HepG2 (cell line): ENCODE measurements around the gene PTPA. TPM values are rescaled to one million over a fixed set of nuclear protein-coding genes. Genes with fewer than 3 reads are reported as not detected.

Experiments used
- ATRX ChIP-seq: sonication (generic); formaldehyde crosslinking; IDR thresholded peaks from 2 replicates; pipeline ENCODE4 v1.4.0; 2020; ENCODE audit warnings: missing genetic modification reagents, borderline replicate concordance
- CEBPB ChIP-seq: IDR thresholded peaks from 2 replicates; pipeline ENCODE4 v1.6.1; 2011; ENCODE audit warnings: low read depth, low read length, improper control_type of control experiment, borderline replicate concordance
- FOXA1 ChIP-seq, 2 experiments: fragments of 450-650 bp in 1 of 2; sonication (generic) in 1 of 2; formaldehyde crosslinking in 1 of 2; IDR thresholded peaks; 2 replicates each; pipeline versions ENCODE4 v1.4.0 to v1.6.1; 2016 to 2020; ENCODE audit warnings: missing genetic modification reagents in 1 of 2
- KLF11 ChIP-seq: IDR thresholded peaks from 2 replicates; pipeline ENCODE4 v1.6.1; 2016; ENCODE audit warnings: missing compliant biosample characterization
- MED1 ChIP-seq: sonication (generic); formaldehyde crosslinking; IDR thresholded peaks from 2 replicates; pipeline ENCODE4 v1.4.0; 2020; ENCODE audit warnings: missing genetic modification reagents
- MIER2 ChIP-seq: IDR thresholded peaks from 2 replicates; pipeline ENCODE4 v1.6.1; 2016; ENCODE audit warnings: missing biosample characterization, missing genetic modification reagents
- SYNCRIP ChIP-seq: fragments of 200-400 bp; formaldehyde crosslinking; IDR thresholded peaks from 2 replicates; pipeline ENCODE4 v1.6.1; 2018; ENCODE audit warnings: mild to moderate bottlenecking, low read depth, low read length; ENCODE audit not compliant: insufficient read depth
- TMF1 ChIP-seq: sonication (generic); formaldehyde crosslinking; IDR thresholded peaks from 2 replicates; pipeline ENCODE4 v1.8.1; 2022; ENCODE audit warnings: low read depth, missing genetic modification reagents
- TOPORS ChIP-seq: sonication (generic); formaldehyde crosslinking; IDR thresholded peaks from 2 replicates; pipeline ENCODE4 v1.8.0; 2023; ENCODE audit warnings: mild to moderate bottlenecking, missing genetic modification reagents
- ZBTB43 ChIP-seq: sonication (generic); formaldehyde crosslinking; conservative IDR thresholded peaks from 2 replicates; pipeline ENCODE4 v1.4.0; 2020; ENCODE audit warnings: missing genetic modification reagents
- ZNF263 ChIP-seq: sonication (generic); formaldehyde crosslinking; IDR thresholded peaks from 2 replicates; pipeline ENCODE4 v1.4.0; 2020; ENCODE audit warnings: missing genetic modification reagents
- ZNF572 ChIP-seq: sonication (generic); formaldehyde crosslinking; IDR thresholded peaks from 2 replicates; pipeline ENCODE4 v1.5.1; 2020; ENCODE audit warnings: mild to moderate bottlenecking, missing genetic modification reagents
- ZNF768 ChIP-seq: sonication (generic); formaldehyde crosslinking; IDR thresholded peaks from 2 replicates; pipeline ENCODE4 v1.4.0; 2020; ENCODE audit warnings: missing genetic modification reagents
- polyA plus RNA-seq, 8 experiments: library from polyadenylated mRNA; depleted of rRNA in 3 of 8; stranded (reverse) in 7 of 8; unstranded in 1 of 8; fragments of >200 nt; fragmentation: Illumina TruSeq in 4 of 8; extraction: Trizol in 4 of 8; gene quantifications; 2 replicates each; pipeline versions ENCODE4 v1.2.1 to v1.2.3, GENCODE V29; 2011 to 2016; ENCODE audit warnings: low read depth in 4 of 8, missing spikeins in 1 of 8, mixed read lengths in 1 of 8; ENCODE audit not compliant: insufficient read depth in 1 of 8
- total RNA-seq, 5 experiments: library from RNA; depleted of rRNA; stranded (reverse); fragments of >200 nt; fragmentation: Illumina TruSeq; extraction: Trizol; gene quantifications; 2 replicates each; pipeline ENCODE4 v1.2.3, GENCODE V29; 2016; ENCODE audit warnings: low read depth in 1 of 5
- TF ChIP-seq, protein P1 (sequence below): sonication (generic); formaldehyde crosslinking; IDR thresholded peaks from 2 replicates; pipeline ENCODE4 v1.4.0; 2020; ENCODE audit warnings: missing genetic modification reagents
- TF ChIP-seq, protein P2 (sequence below): IDR thresholded peaks from 2 replicates; pipeline ENCODE4 v1.6.1; 2016
- TF ChIP-seq, protein P3 (sequence below): sonication (generic); formaldehyde crosslinking; IDR thresholded peaks from 2 replicates; pipeline ENCODE4 v1.5.0; 2020; ENCODE audit warnings: missing genetic modification reagents
- TF ChIP-seq, protein P4 (sequence below): sonication (generic); formaldehyde crosslinking; IDR thresholded peaks from 2 replicates; pipeline ENCODE4 v1.4.0; 2020; ENCODE audit warnings: mild to moderate bottlenecking, missing genetic modification reagents

Gene PTPA
- total and polyA plus RNA-seq, 2 of the 13 experiments (the other 11 are each of a cell fraction or from before 2014, with no cell fraction given) = 79.3 to 105 TPM

- TF ChIP-seq, protein P1, sequence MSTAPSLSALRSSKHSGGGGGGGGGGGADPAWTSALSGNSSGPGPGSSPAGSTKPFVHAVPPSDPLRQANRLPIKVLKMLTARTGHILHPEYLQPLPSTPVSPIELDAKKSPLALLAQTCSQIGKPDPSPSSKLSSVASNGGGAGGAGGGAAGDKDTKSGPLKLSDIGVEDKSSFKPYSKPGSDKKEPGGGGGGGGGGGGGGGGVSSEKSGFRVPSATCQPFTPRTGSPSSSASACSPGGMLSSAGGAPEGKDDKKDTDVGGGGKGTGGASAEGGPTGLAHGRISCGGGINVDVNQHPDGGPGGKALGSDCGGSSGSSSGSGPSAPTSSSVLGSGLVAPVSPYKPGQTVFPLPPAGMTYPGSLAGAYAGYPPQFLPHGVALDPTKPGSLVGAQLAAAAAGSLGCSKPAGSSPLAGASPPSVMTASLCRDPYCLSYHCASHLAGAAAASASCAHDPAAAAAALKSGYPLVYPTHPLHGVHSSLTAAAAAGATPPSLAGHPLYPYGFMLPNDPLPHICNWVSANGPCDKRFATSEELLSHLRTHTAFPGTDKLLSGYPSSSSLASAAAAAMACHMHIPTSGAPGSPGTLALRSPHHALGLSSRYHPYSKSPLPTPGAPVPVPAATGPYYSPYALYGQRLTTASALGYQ (CRISPR knock-in tag) = peak; percentile 57; the same call in 1 of the 2 replicates
- 0 out of 2 replicates have a peak, but pooled peaks have one; percentile 57 for TF ChIP-seq KLF11
- peak; percentile 60 for TF ChIP-seq MED1 (CRISPR knock-in tag)
- TF ChIP-seq, protein P2, sequence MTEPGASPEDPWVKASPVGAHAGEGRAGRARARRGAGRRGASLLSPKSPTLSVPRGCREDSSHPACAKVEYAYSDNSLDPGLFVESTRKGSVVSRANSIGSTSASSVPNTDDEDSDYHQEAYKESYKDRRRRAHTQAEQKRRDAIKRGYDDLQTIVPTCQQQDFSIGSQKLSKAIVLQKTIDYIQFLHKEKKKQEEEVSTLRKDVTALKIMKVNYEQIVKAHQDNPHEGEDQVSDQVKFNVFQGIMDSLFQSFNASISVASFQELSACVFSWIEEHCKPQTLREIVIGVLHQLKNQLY (CRISPR knock-in tag) = no peak
- no peak; the same call in none of the 2 replicates for TF ChIP-seq ZNF263 (CRISPR knock-in tag)
- peak; percentile 75; the same call in 1 of the 2 replicates for TF ChIP-seq TOPORS (CRISPR knock-in tag)
- no peak for TF ChIP-seq CEBPB
- TF ChIP-seq ZNF572 = no peak
- TF ChIP-seq ZBTB43 = no peak
- TF ChIP-seq ATRX (CRISPR knock-in tag) = no peak
- TF ChIP-seq FOXA1 (IDR thresholded peaks at IDR 0.05) = no peak
- no peak for TF ChIP-seq FOXA1 (CRISPR knock-in tag; IDR thresholded peaks at IDR 0.05)
- TF ChIP-seq ZNF768 = no peak; the same call in 1 of the 2 replicates
- TF ChIP-seq, protein P3, sequence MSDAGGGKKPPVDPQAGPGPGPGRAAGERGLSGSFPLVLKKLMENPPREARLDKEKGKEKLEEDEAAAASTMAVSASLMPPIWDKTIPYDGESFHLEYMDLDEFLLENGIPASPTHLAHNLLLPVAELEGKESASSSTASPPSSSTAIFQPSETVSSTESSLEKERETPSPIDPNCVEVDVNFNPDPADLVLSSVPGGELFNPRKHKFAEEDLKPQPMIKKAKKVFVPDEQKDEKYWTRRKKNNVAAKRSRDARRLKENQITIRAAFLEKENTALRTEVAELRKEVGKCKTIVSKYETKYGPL (CRISPR knock-in tag) = peak; percentile 86
- TF ChIP-seq MIER2 (CRISPR knock-in tag) = no peak
- TF ChIP-seq SYNCRIP = no peak
- peak; percentile 89 for TF ChIP-seq TMF1 (CRISPR knock-in tag)
- TF ChIP-seq, protein P4, sequence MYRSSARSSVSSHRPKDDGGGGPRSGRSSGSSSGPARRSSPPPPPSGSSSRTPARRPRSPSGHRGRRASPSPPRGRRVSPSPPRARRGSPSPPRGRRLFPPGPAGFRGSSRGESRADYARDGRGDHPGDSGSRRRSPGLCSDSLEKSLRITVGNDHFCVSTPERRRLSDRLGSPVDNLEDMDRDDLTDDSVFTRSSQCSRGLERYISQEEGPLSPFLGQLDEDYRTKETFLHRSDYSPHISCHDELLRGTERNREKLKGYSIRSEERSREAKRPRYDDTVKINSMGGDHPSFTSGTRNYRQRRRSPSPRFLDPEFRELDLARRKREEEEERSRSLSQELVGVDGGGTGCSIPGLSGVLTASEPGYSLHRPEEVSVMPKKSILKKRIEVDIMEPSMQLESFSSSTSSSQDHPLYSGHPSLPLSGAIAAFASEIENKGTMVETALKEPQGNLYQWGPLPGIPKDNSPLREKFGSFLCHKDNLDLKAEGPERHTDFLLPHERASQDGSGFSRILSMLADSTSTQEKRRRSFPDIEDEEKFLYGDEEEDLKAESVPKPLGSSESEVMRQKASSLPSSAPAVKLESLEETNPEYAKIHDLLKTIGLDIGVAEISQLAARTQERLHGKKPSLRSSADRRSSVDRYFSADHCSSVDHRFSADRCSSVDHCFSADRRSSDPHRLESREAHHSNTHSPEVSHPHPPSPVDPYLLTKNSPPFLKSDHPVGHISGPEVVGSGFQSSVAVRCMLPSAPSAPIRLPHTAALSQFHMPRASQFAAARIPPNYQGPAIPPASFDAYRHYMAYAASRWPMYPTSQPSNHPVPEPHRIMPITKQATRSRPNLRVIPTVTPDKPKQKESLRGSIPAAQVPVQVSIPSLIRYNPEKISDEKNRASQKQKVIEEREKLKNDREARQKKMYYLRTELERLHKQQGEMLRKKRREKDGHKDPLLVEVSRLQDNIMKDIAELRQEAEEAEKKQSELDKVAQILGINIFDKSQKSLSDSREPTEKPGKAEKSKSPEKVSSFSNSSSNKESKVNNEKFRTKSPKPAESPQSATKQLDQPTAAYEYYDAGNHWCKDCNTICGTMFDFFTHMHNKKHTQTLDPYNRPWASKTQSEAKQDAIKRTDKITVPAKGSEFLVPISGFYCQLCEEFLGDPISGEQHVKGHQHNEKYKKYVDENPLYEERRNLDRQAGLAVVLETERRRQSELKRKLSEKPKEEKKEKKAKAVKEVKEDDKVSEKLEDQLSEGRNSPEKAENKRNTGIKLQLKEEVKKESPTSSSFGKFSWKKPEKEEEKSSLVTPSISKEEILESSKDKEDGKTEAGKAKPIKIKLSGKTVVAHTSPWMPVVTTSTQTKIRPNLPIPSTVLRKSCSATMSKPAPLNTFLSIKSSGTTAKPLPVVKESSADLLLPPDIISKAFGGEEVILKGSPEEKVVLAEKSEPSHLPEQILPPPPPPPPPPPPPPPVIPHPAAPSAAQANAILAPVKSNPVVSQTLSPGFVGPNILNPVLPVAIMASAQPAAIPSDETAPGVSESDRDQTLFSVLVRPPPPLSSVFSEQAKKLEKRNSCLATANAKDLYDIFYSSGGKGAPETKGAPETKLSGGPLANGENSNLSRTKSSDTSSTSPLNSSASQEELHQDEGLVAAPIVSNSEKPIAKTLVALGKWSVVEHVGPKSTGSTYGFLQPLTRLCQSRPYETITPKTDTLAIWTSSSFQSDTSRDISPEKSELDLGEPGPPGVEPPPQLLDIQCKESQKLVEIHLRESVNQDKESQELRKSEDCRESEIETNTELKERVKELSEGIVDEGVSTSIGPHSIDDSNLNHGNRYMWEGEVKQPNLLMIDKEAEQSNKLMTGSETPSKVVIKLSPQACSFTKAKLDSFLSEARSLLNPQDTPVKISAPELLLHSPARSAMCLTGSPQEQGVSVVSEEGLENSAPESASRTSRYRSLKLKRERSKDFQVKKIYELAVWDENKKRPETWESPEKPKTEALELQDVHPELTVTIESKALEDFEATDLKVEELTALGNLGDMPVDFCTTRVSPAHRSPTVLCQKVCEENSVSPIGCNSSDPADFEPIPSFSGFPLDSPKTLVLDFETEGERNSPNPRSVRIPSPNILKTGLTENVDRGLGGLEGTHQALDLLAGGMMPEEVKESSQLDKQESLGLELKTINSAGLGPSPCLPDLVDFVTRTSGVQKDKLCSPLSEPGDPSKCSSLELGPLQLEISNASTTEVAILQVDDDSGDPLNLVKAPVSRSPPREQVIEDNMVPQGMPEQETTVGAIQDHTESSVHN (CRISPR knock-in tag) = no peak
Observed at GRCh38 chr9:129177791-129178567, 66.8 kb downstream of the PTPA start, which contains the start of gene IER5L (continued).
